Mesodermal cell (in vitro differentiated cells): ENCODE data around the gene QKI.

Source experiments
- H3K27ac ChIP-seq: 2 replicates; pipeline ENCODE4 v1.7.0; 2013; ENCODE audit warnings: mild to moderate bottlenecking, low read depth, low read length, moderate library complexity; ENCODE audit not compliant: severe bottlenecking
- H3K36me3 ChIP-seq: 2 replicates; pipeline ENCODE4 v1.7.1; 2013; ENCODE audit warnings: mild to moderate bottlenecking, low read length, moderate library complexity; ENCODE audit not compliant: control insufficient read depth, insufficient read depth
- H3K4me1 ChIP-seq: one replicate; pipeline ENCODE4 v1.7.1; 2013; ENCODE audit warnings: mild to moderate bottlenecking, low read length; ENCODE audit not compliant: insufficient read depth, control insufficient read depth, poor library complexity, severe bottlenecking
- H3K4me3 ChIP-seq: 2 replicates; pipeline ENCODE4 v1.7.0; 2013; ENCODE audit warnings: low read length, control low read depth, mild to moderate bottlenecking; ENCODE audit not compliant: insufficient read depth, poor library complexity, severe bottlenecking; ENCODE audit errors: extremely low read depth
- H3K9me3 ChIP-seq: 2 replicates; pipeline ENCODE4 v1.7.1; 2013; ENCODE audit warnings: mild to moderate bottlenecking, low read length, moderate library complexity; ENCODE audit not compliant: control insufficient read depth
- WGBS, 2 experiments: methylation state at CpG; one replicate each; pipeline ENCODE4 v1.1.5; 2013; ENCODE audit warnings: missing lambda C conversion rate in 2 of 2; ENCODE audit not compliant: insufficient coverage in 2 of 2; 5-methylcytosine and 5-hydroxymethylcytosine counted together

QKI gene

GRCh38 chr6:163531122-163531521, 116.6 kb downstream of the QKI start:
- 82 to 88% methylated on average over 2 of the region's 2 CpGs for WGBS, 2 experiments
- H3K4me3 ChIP-seq = no peak overlapping the region
- peaks cover 22% of the 10 kb centered on the region for H3K4me1 ChIP-seq
- H3K36me3 ChIP-seq = peaks cover 11% of the 10 kb centered on the region
- no peak overlapping the region for H3K27ac ChIP-seq
- no peaks in the 10 kb centered on the region for H3K9me3 ChIP-seq

GRCh38 chr6:163532526-163533078, 118.1 kb downstream of the QKI start:
- Histone ChIP-seq H3K27ac (peak overlapping the region; percentile 23), H3K4me1 (peaks cover 22% of the 10 kb centered on the region), H3K4me3 (no peak overlapping the region), H3K9me3 (no peaks in the 10 kb centered on the region), H3K36me3 (peaks cover 21% of the 10 kb centered on the region)
- WGBS, 2 experiments = 87 to 90% methylated on average over 3 of the region's 5 CpGs

GRCh38 chr6:163533443-163533842, 118.9 kb downstream of the QKI start:
- Histone ChIP-seq H3K36me3 (peaks cover 21% of the 10 kb centered on the region), H3K4me1 (peaks cover 18% of the 10 kb centered on the region), H3K27ac (no peak overlapping the region), H3K4me3 (no peak overlapping the region), H3K9me3 (no peaks in the 10 kb centered on the region)
- 100% methylated on average over 1 of the region's 2 CpGs; no CpG with 5 or more reads in 1 of the 2 experiments for WGBS, 2 experiments

GRCh38 chr6:163536770-163537169, 122.3 kb downstream of the QKI start:
- H3K9me3 ChIP-seq = no peaks in the 10 kb centered on the region
- no peak overlapping the region for H3K27ac ChIP-seq
- 86% methylated on average over 1 of the region's 3 CpGs; no CpG with 5 or more reads in 1 of the 2 experiments for WGBS, 2 experiments
- peaks cover 9% of the 10 kb centered on the region for H3K4me1 ChIP-seq
- H3K4me3 ChIP-seq = no peak overlapping the region
- H3K36me3 ChIP-seq = peaks cover 21% of the 10 kb centered on the region

GRCh38 chr6:163538331-163538730, 123.8 kb downstream of the QKI start:
- peaks cover 21% of the 10 kb centered on the region for H3K36me3 ChIP-seq

GRCh38 chr6:163539101-163539762, 124.7 kb downstream of the QKI start:
- Histone ChIP-seq H3K4me3 (no peak overlapping the region), H3K36me3 (peaks cover 21% of the 10 kb centered on the region), H3K4me1 (no peaks in the 10 kb centered on the region), H3K27ac (no peak overlapping the region), H3K9me3 (no peaks in the 10 kb centered on the region)
- WGBS, 2 experiments = 90 to 100% methylated on average over 1 to 3 of the region's 5 CpGs

More at GRCh38 chr6:163538331-163538730, 123.8 kb downstream of the QKI start:
- 33 to 39% methylated on average over 5 of the region's 5 CpGs for WGBS, 2 experiments
- Histone ChIP-seq H3K27ac (no peak overlapping the region), H3K9me3 (no peaks in the 10 kb centered on the region), H3K4me1 (no peaks in the 10 kb centered on the region), H3K4me3 (no peak overlapping the region)

- no peak overlapping the region for H3K27ac ChIP-seq
- H3K4me3 ChIP-seq = no peak overlapping the region
- H3K36me3 ChIP-seq = peaks cover 11% of the 10 kb centered on the region
- no peaks in the 10 kb centered on the region for H3K9me3 ChIP-seq
- WGBS, 2 experiments = 10 to 31% methylated on average over 2 of the region's 2 CpGs
- no peaks in the 10 kb centered on the region for H3K4me1 ChIP-seq
Observed at GRCh38 chr6:163543321-163543720, 128.8 kb downstream of the QKI start.

GRCh38 chr6:163545370-163545769, 130.9 kb downstream of the QKI start:
- peaks cover 16% of the 10 kb centered on the region for H3K36me3 ChIP-seq
- H3K9me3 ChIP-seq = no peaks in the 10 kb centered on the region
- WGBS, 2 experiments = 85 to 90% methylated on average over 2 to 4 of the region's 5 CpGs
- no peak overlapping the region for H3K4me3 ChIP-seq
- H3K4me1 ChIP-seq = no peaks in the 10 kb centered on the region
- H3K27ac ChIP-seq = no peak overlapping the region

GRCh38 chr6:163547287-163547686, 132.8 kb downstream of the QKI start:
- H3K9me3 ChIP-seq = no peaks in the 10 kb centered on the region
- H3K27ac ChIP-seq = no peak overlapping the region
- H3K4me1 ChIP-seq = no peaks in the 10 kb centered on the region
- H3K4me3 ChIP-seq = no peak overlapping the region
- WGBS, 2 experiments = 84 to 100% methylated on average over 2 to 3 of the region's 3 CpGs
- peaks cover 30% of the 10 kb centered on the region for H3K36me3 ChIP-seq

- H3K4me3 ChIP-seq = no peak overlapping the region
- no peaks in the 10 kb centered on the region for H3K9me3 ChIP-seq
- 91 to 93% methylated on average over 3 of the region's 3 CpGs for WGBS, 2 experiments
- peaks cover 36% of the 10 kb centered on the region for H3K36me3 ChIP-seq
- H3K4me1 ChIP-seq = no peaks in the 10 kb centered on the region
- no peak overlapping the region for H3K27ac ChIP-seq
Observed at GRCh38 chr6:163548624-163549023, 134.1 kb downstream of the QKI start.

- Histone ChIP-seq H3K36me3 (peaks cover 72% of the 10 kb centered on the region), H3K4me3 (no peak overlapping the region), H3K9me3 (no peaks in the 10 kb centered on the region), H3K4me1 (no peaks in the 10 kb centered on the region), H3K27ac (no peak overlapping the region)
- 80 to 94% methylated on average over 1 to 2 of the region's 4 CpGs for WGBS, 2 experiments
Observed at GRCh38 chr6:163554032-163554431, 139.5 kb downstream of the QKI start.
